Neuron (in vitro differentiated cells): ENCODE results near the gene H6PD.

ENCODE experiments used
- H2AFZ ChIP-seq: one replicate; pipeline ENCODE4 v1.6.1; 2013; ENCODE audit warnings: low read depth, mild to moderate bottlenecking, inconsistent platforms, low read length, moderate library complexity
- H3K27me3 ChIP-seq: one replicate; pipeline ENCODE4 v1.6.1; 2013; ENCODE audit warnings: low read length; ENCODE audit not compliant: insufficient read depth
- H3K36me3 ChIP-seq: one replicate; pipeline ENCODE4 v1.6.1; 2013; ENCODE audit warnings: low read length; ENCODE audit not compliant: insufficient read depth
- H3K4me1 ChIP-seq: one replicate; pipeline ENCODE4 v1.6.1; 2013; ENCODE audit warnings: low read length; ENCODE audit not compliant: insufficient read depth
- H3K4me3 ChIP-seq: 2 replicates; pipeline ENCODE4 v1.5.1; 2013; ENCODE audit warnings: mild to moderate bottlenecking, low read length, moderate library complexity
- H3K9me3 ChIP-seq: one replicate; pipeline ENCODE4 v1.6.1; 2013; ENCODE audit warnings: low read length

The H6PD gene, protein sequence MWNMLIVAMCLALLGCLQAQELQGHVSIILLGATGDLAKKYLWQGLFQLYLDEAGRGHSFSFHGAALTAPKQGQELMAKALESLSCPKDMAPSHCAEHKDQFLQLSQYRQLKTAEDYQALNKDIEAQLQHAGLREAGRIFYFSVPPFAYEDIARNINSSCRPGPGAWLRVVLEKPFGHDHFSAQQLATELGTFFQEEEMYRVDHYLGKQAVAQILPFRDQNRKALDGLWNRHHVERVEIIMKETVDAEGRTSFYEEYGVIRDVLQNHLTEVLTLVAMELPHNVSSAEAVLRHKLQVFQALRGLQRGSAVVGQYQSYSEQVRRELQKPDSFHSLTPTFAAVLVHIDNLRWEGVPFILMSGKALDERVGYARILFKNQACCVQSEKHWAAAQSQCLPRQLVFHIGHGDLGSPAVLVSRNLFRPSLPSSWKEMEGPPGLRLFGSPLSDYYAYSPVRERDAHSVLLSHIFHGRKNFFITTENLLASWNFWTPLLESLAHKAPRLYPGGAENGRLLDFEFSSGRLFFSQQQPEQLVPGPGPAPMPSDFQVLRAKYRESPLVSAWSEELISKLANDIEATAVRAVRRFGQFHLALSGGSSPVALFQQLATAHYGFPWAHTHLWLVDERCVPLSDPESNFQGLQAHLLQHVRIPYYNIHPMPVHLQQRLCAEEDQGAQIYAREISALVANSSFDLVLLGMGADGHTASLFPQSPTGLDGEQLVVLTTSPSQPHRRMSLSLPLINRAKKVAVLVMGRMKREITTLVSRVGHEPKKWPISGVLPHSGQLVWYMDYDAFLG

DNA sequence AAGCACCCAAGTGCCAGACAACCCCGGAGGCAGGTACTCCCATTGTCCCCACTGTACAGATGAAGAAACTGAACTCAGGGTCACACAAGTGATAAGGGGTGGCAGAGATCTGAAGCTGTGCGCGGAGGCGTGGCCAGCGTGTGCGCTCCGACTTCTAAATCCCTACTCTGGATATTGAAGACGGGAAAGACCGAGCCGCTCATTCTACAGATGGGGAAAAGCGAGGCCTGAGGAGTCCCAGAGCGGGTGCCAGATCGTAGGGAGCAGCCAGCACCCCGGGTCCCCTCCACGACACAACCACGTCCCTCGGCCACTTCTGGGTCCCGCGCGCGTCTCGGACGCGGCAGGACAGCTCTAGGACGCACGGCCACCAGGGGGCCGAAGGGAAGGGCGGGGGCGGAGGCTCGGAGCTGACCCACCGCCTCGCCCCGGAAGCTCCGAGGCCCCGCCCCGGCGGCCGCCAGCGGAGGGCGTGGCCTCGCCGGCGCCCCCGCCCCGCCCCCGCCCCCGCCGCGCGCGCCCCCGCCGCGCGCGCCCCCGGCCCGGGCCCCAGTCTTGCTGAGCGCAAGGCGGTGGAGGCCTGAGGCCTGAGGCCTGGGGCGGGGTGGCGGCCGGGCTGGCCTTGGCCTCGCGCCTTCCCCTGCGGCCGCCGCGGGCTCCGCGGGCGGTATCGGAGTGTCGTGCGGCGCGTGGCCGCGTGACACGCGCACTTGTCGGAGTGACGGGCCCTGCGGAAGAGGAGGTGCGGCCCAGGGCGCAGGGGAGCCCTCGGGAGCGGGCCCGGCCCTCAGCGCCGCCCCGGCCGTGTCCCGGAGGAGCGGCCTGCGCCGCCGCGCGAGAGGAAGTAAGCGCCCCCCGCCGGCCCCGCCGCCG, at the start of gene H6PD:
TSS of gene H6PD (plus strand) at position 552 of the 873 bp plus-strand sequence. CDS start 10,161 bp downstream, outside the sequence.
- no peaks in the 10 kb centered on the region for H3K9me3 ChIP-seq
- peak within 1 kb of the TSS; percentile 28 for H2AFZ ChIP-seq
- H3K4me3 ChIP-seq = peak within 1 kb of the TSS; percentile 88
- no peaks in the 10 kb centered on the region for H3K36me3 ChIP-seq
- peaks cover 8% of the 10 kb centered on the region for H3K4me1 ChIP-seq
- H3K27me3 ChIP-seq = peaks cover 6% of the 10 kb centered on the region

DNA sequence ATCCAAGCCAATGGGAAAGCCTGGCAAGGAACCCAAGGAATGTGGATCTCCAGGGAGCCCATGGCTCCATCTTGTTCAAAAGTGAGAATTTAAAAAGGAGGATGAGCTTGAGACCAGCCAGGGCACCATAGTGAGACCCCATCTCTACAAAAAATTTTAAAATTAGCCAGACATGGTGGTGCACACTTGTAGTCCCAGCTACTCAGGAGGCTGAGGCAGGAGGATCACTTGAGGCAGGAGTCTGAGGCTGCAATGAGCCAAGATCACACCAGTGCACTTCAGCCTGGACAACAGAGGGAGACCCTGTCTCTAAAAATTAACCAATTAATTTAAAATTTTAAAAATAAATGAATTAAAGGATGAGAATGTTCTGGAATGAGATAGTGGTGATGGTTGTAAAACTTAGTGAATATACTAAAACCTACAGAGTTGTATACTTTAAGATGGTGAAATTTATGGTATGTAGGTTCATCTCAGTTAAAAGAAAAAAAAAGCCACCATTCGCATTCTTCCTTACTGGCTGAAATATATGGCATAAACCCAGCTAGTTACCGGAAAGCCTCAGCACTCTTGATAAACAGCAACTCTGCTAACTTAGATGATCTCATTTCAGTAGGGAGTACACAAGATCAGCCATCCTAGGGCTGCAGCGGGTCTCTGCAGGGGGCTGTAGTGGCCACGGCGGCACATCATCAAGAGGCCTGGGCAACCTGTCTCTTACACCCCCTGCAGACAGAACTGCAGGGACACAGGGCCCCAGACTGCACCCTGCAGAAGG, 48.3 kb upstream of the H6PD start:
- Histone ChIP-seq H3K36me3 (no peaks in the 10 kb centered on the region), H3K27me3 (peaks cover 24% of the 10 kb centered on the region), H3K4me3 (no peak overlapping the region), H3K4me1 (no peaks in the 10 kb centered on the region), H3K9me3 (peaks cover 2% of the 10 kb centered on the region), H2AFZ (no peak overlapping the region)

- Histone ChIP-seq H3K9me3 (no peaks in the 10 kb centered on the region), H3K4me3 (no peak overlapping the region), H3K27me3 (peaks cover 18% of the 10 kb centered on the region), H3K4me1 (no peaks in the 10 kb centered on the region), H3K36me3 (no peaks in the 10 kb centered on the region), H2AFZ (no peak overlapping the region)
These were observed 47.6 kb upstream of the H6PD start for GRCh38 chr1:9187004-9187403.

GRCh38 chr1:9190234-9190633, 44.3 kb upstream of the H6PD start:
- Histone ChIP-seq H3K4me3 (no peak overlapping the region), H3K27me3 (peaks cover 3% of the 10 kb centered on the region), H3K36me3 (no peaks in the 10 kb centered on the region), H2AFZ (no peak overlapping the region), H3K4me1 (no peaks in the 10 kb centered on the region), H3K9me3 (no peaks in the 10 kb centered on the region)

- Histone ChIP-seq H3K4me3 (no peak overlapping the region), H3K9me3 (no peaks in the 10 kb centered on the region), H3K27me3 (peaks cover 3% of the 10 kb centered on the region), H3K36me3 (no peaks in the 10 kb centered on the region), H3K4me1 (peaks cover 6% of the 10 kb centered on the region), H2AFZ (no peak overlapping the region)
These were observed 43.3 kb upstream of the H6PD start for GRCh38 chr1:9191231-9191630.

GRCh38 chr1:9192578-9193232, 41.9 kb upstream of the H6PD start:
- Histone ChIP-seq H3K4me3 (no peak overlapping the region), H3K9me3 (no peaks in the 10 kb centered on the region), H3K36me3 (no peaks in the 10 kb centered on the region), H3K27me3 (peaks cover 14% of the 10 kb centered on the region), H2AFZ (no peak overlapping the region), H3K4me1 (peaks cover 9% of the 10 kb centered on the region)

DNA sequence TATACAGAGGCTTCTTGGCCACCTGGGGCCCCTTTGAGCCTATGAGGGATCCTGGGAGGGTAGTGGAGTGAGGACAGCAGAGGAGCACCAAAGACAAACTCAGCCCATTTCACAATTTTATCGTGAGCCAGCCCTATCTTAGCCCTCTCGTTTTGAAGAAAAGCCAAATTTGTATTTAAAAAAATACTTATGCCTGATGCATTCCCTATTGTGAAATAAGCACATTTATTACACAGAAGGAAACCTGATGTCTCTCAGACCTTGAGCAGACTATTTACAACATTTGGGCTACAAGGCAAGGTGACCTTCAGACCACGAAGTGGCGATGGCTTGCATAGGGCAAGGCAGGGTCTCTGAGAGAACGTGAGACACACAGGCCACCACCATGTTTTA, 41.3 kb upstream of the H6PD start:
- Histone ChIP-seq H3K4me3 (no peak overlapping the region), H3K9me3 (no peaks in the 10 kb centered on the region), H3K27me3 (peaks cover 20% of the 10 kb centered on the region), H3K36me3 (no peaks in the 10 kb centered on the region), H3K4me1 (peaks cover 9% of the 10 kb centered on the region), H2AFZ (no peak overlapping the region)

DNA sequence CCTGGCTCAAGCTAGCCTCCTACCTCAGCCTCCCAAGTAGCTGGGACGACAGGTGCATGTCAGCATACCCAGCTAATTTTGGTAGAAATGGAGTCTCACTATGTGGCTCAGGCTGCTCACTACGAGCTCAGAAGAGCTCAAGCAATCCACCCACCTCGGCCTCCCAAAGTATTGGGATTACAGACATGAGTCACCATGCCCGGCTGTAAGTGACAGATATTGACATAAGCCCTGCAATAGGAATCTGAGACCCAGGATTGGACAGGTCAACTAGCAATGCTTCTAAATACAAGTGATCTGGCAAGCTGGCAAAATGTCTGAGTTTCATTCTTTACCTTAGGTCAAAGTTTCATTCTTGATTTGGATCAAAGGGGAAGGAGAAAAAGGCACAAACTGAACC, 40.5 kb upstream of the H6PD start:
- H3K4me1 ChIP-seq = peaks cover 11% of the 10 kb centered on the region
- H3K9me3 ChIP-seq = no peaks in the 10 kb centered on the region
- H3K4me3 ChIP-seq = no peak overlapping the region

GRCh38 chr1:9195651-9196050, 38.9 kb upstream of the H6PD start:
- Histone ChIP-seq H3K27me3 (peaks cover 42% of the 10 kb centered on the region), H3K4me3 (no peak overlapping the region), H3K9me3 (no peaks in the 10 kb centered on the region), H3K4me1 (peaks cover 20% of the 10 kb centered on the region), H2AFZ (no peak overlapping the region), H3K36me3 (no peaks in the 10 kb centered on the region)

More for the DNA sequence above, 40.5 kb upstream of the H6PD start:
- Histone ChIP-seq H2AFZ (no peak overlapping the region), H3K36me3 (no peaks in the 10 kb centered on the region), H3K27me3 (peaks cover 25% of the 10 kb centered on the region)

- H2AFZ ChIP-seq = no peak overlapping the region
- H3K4me3 ChIP-seq = no peak overlapping the region
- H3K4me1 ChIP-seq = peaks cover 26% of the 10 kb centered on the region
- H3K27me3 ChIP-seq = peaks cover 49% of the 10 kb centered on the region
- H3K9me3 ChIP-seq = no peaks in the 10 kb centered on the region
- no peaks in the 10 kb centered on the region for H3K36me3 ChIP-seq
These were observed 38.2 kb upstream of the H6PD start for GRCh38 chr1:9196129-9197040.
